Activated CD4-positive, CD25-positive, alpha-beta regulatory T cell treated with anti-CD3 and anti-CD28 coated beads, Interleukin-2, amount 50 U/mL, for 72 hours (primary cell): ENCODE measurements around the gene CACNA1A.

Experiments
- DNase-seq: peaks from one replicate; pipeline ENCODE4 v3.0.0; 2021

CACNA1A gene

DNA sequence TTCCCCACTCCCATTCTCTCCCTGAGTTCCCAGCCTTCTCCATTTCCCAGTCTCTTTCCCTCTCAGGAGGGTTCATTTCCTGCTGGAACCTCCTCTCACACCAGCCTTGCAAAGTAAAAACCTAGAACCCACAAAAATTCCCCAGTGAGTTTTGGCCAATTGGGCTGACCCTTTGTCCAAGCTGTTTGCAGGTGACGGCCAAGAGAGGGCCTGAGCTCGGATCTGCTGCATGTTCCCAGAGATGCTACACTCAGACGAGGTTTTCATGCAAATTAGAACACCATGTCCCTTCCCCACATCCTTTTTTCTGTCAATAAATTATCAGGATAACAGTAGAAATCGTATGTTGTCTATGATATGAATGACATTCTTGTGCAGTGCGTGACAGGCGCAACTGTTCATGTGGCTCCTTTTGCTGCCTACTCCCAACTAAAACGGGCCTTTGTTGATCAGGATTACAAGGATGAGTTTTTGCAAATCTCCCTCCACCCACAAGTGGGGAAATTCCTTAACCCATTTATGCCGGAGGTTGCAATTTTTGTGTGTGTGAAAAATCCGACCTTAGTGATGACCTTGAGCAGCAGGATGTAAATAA lies 149.5 kb downstream of the CACNA1A start:
- no peak for DNase-seq

DNA sequence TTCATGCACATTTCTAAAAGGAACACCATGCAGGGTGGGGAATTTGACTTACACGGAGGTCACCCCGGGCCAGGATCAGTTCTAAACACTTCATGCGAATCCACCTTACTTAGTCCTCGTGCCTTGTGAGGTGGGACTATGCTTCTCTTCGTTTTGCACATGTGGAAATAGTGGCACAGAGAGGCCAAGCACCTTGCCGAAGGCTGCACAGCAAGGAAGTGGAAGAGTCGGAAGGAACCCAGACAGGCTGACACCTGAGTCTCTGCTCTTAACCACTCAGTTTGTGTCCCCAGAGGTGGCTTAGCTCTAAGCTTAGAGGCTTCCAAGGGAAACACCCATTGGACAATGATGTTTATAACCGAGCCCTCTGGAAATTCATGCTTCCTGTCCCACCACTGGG lies 150.1 kb downstream of the CACNA1A start:
- DNase-seq: no peak

DNA sequence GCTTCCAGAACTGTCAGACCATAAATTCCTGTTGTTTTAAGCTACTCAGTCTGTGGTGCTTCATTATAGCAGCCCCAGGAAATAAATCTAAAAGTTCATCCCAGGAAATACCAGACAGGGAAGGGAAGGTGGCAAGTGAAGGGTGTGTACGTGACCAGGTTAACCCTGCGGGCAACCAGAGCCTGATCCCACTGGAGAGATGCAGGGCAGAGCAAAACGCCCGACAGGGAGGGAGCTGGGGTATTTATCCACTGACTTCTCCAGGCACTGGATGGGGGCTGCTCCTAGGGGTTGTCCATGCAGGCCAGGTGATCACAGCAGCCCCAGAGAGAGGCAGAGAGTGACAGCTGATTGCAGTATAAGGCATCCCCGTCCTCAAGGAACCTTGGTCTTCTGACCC lies 150.9 kb downstream of the CACNA1A start:
- DNase-seq: no peak

DNA sequence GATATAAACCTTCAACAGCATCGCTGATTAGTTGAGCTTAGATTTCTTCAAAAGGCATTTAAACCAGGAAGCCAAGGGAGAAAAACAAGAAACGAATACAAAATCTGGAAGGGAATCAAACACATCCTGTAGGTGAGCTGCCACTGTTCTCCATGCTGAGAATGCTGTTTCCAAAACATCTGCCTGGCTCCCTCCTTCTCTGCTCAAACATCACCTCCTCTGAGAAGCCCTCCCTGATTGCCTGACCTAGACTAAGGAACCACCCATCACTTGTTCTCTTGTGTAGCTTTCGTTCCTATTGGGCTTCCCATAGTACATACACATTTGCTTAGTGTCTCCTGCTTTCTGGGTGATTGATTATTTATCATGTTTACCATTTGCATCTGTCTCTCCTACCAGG lies 152.7 kb downstream of the CACNA1A start:
- DNase-seq: no peak

DNA sequence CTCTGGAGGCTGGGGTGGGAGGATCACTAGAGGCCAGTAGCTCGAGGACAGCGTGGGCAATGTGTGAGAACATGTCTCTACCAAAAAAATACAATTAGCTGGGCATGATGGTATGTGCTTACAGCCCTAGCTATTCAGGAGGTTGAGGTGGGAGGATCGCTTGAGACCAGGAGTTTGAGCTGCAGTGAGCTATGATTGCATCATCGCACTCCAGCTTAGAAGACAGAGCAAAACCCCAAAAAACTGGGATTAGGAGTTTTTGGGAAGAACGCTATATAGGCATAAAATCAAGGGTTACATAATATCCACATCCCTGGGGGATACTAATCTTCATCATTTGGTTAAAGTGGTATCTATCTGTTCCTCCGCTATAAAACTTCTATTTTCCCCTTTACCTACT lies 155.5 kb downstream of the CACNA1A start:
- DNase-seq: no peak

DNA sequence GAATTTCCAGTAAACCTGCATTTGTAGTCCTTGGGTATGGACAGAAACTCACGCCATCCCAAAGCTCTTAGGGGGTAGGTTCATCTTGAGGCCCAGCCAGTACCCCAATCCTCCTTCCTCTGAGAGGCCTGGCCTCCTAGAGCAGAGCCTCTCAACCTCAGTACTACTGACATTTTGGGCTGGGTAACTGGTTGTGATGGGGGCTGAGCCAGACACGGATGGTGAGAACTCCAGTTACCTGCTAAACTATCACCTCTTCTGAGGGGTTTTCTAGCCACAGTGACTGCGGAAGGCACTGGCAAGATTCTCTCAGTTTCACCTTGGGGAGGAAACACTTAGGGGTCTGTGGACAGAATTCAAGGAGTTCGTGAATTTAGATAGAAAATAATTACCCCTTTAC lies 156.2 kb downstream of the CACNA1A start:
- DNase-seq: no peak

DNA sequence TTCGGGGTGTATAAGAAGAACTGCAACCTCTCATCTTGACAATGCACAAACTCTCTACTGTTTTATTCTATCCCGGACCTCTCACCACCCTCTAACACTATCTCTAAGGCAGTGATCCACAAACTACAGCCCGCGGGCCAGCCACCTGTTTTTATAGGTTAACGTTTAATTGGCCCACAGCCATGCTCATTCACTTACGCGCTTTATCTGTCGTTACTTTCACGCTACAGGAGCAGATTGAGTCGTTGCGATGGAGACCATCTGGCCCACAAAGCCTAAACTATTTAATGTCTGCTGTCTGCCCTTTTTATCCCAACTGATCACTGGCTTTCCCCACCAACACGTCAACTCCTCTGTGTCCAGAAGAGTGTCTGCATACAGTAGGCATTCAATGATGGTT lies 158.9 kb downstream of the CACNA1A start:
- DNase-seq: no peak

DNA sequence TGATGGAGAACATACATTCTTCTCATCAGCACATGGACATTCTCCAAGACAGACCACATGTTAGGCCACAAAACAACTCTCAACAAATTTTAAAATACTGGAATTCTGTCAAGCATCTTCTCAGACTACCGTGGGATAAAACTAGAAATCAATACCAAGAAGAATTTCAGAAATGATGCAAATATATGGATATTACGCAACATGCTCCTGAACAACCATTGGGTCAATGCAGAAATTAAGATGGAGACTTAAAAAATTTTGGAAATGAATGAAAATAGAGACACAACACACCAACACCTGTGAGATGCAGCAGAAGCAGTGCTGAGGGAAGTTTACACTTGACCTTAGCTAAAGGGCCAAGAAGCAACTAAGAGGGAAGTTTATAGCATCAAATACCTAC lies 162.8 kb downstream of the CACNA1A start:
- no peak for DNase-seq

DNA sequence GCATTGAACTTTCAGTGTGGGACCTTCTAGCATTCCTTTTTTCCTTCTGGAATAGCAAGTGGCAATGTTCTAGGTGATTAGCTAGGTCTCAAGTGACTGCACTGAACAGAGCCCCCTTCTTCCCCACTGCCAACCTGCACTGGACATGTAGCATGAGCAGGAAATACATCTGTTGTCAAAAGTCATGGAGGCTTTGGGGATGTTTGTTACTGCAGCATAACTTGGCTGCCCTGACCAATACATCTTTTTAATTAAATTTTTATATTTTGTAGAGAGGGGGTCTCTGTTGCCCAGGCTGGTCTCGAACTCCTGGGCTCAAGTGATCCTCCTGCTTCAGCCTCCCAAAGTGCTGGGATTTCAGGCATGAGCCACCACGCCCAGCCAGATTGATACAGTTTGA lies 163.6 kb downstream of the CACNA1A start:
- no peak for DNase-seq

DNA sequence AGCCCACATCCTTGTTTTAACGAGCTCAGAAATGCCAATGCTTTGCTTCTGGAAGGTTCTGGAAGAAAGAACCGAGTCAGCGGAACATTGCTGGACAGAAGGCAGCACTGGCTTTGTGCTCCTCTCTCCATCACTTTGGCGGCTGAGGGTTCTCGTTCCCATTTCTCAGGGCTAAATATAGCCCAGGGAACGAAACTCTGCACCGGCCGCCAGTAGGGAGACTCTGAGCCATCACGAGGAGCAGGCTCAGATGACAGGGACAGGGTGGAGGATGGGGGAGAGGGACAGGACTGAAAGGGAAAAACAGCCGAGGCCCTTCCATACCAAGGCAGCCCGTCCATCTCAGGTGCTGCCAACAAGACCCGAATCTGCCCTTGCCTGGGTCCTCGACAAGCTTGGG lies 166.4 kb downstream of the CACNA1A start:
- no peak for DNase-seq

DNA sequence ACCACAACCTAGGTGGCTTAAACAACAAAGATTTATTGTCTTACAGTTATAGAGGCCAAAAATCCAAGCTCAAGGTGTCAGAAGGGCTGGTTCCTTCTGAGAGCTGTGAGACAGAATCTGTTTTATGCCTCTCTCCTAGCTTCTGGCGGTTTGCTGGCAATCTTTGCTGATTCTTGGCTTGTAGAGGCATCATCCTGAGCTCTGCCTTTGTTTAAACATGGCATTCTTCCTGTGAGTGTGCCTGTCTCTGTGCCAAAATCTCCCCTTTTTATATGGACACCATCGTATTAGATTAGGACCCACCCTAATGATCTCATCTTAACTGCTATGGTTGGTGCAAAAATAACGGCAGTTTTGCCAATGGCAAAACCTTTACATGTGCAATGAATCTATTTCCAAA lies 169.1 kb downstream of the CACNA1A start:
- no peak for DNase-seq

DNA sequence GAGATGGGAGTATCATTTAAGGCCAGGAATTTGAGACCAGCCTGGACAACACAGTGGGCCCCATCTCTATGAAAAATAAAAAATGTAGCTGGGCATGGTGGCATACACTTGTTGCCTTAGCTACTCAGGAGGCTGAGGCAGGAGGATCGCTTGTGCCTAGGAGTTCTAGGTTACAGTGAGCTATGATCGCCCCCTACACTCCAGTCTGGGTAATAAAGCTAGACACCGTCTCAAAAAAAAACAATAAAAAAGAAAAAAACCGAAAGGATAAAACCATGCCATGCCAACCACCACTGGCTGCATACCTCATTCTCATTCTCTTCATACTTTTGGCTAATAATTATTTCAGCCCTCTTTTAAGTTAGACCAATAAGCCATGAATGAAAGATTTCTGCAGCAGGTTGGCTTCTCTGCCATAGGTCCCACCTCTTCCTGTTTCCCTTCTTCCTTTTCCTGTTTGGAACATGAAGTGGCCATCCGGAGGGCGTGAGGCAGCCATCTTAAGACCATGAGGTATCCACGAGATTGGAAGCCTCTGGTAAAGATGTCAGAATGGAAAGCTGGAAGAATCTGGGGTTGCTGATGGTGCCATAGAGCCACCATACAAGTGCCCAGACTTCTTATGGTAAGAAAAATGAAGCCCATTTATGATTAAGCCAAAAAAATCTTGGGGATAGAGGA lies 171.3 kb downstream of the CACNA1A start:
- no peak for DNase-seq

DNA sequence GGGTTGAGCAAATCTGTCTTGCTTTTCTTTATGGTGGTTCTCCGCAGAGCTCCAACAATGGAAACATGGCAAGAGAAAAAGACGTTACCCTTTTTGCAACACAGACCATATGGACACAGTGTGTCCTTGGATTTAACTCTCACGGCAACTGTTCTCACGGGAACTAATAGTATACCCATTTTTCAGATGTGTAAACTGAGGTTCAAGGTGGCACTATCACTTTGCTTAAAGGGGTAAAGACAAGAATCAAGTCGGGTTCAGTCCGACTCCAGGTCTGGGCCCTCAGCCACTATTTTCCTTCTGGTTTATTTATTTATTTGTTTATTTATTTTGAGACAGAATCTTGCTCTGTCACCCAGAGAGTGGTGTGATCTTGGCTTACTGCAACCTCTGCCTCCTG lies 176.0 kb downstream of the CACNA1A start:
- no peak for DNase-seq

DNA sequence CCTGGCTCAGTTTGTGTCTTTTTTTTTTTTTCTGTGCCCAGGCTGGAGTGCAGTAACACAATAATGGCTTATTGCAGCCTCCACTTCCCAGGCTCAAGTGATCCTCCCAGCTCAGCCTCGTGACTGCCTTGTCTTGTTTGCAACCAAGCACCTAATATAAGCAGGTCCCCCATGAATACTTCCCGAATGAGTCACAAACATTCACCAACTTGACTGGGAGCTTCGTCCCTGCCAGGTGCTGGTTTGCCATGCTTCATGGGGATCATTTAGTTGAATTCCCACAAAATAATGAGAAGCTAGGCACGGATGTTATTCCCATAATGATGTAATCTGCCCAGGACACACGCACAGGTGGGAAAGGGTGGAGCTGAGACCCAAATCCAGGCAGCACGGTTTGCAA lies 176.5 kb downstream of the CACNA1A start:
- no peak for DNase-seq

DNA sequence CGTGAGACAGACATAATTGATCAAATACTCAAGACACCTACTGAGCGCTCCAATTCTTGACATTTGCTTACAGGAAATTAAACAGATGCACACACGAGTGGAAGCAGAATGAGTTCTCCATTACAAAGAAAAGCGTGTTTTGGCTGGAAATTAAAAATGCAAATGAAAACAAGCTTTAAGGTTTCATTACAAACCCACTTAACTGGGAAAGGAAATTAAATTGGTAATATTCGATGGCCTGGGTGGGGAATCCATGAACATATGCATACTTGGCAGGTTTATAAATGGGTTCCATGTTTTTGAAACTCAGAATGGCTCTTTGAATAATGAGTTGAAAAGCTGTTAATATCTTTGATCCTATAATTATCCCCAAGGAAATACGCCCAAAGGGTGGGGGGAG lies 178.0 kb downstream of the CACNA1A start:
- DNase-seq: no peak

DNA sequence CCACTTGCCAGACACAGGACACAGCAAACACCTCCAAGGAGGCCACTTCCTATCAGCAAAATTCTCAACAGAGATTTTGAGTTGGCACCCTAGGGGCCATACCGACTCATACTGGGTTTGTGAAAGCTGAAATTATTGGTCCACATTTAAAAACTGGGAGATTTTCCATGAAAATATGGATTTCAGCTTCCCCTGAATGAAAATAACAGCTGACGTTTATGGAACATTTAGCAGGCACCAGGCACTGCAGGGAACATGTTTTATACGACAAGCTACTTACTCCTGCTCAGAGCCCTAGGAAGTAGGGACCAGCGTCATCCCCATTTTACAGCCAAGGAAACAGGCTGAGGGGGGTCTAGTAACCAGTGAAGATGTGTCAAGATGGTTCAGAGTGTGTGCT lies 186.8 kb downstream of the CACNA1A start:
- DNase-seq: no peak

DNA sequence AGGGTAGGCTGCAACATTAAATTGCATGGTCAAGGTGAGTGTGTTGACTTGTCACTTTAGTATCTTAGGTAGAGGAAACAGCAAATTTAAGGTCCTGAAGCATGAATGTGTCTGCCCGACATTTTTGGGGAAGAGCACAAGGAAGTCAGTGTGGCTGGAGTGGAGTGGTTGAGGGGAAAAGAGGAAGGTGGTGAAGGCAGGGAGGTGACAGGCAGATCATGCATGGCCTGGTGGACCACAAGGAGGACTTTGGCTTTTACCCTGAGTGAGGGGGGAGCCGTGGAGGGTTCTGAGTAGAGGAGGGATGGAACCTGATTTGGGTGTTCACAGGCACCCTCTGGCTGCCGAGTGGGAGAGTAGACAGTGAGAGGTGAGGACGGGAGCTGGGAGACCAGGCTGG lies 188.1 kb downstream of the CACNA1A start:
- DNase-seq: no peak

DNA sequence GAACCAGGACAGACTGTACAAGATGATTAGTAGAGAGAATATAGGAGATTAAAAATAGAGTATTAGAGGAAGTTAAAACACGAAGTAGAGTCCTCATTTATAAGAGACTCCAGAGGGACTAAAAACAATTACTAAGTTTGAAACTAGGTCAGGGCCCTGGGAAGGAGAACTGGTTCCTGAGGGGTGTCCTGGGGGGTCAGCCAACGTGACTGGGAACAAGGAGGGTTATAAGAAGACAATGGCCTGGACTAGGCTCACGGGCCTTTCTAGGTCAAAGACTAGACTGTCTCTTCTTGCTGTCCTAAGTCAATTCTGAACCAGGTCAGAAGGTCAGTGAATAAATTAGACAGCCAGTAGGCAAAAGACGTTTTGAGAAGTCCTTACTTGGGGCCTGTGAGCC lies 190.8 kb downstream of the CACNA1A start:
- no peak for DNase-seq

DNA sequence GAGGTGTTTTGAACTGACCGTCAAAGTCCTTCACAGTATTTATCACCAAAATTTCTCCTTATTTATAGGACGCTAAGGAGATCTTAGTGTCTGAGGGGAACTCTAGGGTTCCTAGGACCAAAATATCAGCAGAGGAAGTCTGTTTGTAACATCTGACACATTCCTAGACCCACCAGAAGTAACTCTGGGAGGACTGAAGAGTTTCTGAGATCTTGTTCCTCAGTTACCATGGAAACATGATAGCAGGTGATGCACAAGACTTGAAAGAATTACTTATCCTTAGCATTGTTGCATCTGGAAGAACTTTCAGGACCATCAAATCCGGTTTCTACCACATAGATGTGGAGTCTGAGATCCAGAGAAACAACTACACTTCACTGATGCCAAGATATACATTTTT lies 191.5 kb downstream of the CACNA1A start:
- no peak for DNase-seq

DNA sequence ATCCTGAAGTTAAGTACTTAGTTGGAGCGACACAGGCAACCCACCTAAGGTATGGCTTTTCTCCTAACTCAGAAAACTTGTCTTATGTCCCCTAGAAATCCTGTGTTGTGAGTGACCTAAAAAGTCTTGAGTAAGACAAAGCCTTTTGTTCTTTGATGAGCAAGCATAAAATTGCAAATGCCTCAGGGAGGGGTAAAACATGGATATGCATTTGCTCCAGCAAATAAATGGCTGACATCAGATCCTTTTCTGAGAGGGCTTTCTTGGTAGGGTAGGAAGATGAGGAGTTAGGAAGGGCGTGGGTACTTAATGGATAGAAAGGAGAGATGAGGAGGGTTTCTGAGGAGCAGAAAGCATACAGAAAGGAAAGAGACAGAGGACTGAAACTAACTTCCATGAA lies 192.4 kb downstream of the CACNA1A start:
- DNase-seq: no peak

DNA sequence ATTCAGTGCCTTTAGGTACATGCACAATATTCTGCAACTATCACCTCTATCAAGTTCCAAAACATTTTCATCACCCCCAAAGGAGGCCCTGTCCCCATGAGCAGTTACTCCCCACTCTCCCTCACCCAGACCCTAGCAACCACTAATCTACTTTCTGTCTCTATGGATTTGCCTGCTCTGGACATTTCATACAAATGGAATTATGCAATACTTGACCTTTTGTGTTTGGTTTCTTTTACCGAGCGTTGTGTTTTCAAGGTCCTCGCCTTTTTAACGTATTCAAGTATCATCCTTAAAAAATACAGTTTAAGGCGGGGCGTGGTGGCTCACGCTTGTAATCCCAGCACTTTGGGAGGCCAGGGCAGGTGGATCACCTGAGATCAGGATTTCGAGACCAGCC lies 196.4 kb downstream of the CACNA1A start:
- no peak for DNase-seq

DNA sequence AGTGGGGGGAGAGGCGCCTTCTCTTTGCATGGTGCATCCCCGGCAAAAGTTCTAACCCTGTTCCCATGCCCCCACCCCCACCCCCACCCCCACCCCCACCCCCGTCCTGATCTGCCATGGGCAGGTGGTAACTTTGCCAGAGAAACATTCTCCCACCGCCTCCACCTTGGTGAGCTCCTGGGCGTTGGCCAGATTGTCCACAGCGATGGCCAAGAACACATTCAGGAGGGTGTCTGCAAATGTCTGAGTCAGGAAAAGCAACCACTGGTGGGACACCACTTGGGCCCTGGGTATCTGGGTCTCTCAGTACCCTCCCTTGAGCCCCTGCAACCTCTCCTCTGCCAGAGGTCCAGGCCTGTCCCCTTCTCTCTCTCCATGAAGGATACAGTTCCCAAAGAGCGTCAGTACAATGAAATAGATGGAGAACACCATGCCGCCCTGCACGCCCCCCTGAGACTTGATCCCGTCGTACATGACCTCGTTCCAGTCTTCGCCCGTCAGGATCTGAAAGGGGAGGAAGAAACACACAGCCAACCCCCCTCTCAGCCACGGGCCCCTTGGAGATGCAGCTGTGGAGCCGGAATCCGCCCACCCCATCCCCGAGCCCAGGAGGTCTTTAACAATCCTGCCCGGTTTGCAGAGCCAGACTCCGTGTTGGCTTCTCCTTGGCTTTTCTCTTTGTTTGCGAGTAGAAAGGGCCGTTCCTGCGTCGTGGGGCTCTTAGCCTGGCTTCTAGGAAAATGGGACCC lies 202.7 kb downstream of the CACNA1A start:
- DNase-seq: no peak

DNA sequence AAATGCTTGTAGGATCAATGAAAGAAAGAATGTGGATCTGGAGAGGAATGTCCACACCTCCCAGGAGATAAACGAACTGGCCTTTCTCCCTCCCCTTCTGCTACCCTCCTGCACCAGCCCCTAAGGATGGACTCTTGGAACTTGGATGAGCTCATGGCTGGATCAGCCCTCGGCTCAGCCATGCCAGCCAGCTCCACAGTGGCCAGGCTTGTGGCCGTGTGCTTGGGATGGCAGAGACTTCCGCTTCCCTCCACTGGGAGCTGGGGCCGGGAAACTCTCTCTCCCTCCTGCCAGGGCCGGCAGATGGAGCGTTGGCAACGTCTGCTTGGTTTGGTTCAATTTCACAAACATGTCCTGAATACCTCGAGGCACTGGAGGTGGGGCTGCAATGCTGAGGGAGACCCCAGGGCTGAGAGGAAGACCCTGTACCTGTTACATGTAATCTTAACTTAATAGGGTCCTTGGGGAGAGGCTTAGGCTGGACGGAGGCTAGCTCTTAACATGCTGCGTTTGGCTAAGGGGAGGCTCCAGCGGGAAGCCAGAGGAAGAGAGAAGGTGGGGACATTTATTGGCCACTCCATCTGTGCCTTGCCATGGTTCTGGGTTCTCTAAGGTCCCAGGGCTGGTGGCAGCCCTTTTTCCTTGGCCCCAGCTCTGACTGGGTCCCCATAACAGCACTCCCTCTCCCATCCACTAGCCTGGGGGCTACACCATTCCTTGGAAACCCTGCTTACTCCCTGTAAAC lies 203.6 kb downstream of the CACNA1A start:
- DNase-seq: no peak
